ENCODE data around the gene NCF1.
"Not testable (repeated sequence)": the region's sequence is repeated elsewhere in the genome, so short reads cannot be mapped to it uniquely, and the experiment has no call there.

DNA sequence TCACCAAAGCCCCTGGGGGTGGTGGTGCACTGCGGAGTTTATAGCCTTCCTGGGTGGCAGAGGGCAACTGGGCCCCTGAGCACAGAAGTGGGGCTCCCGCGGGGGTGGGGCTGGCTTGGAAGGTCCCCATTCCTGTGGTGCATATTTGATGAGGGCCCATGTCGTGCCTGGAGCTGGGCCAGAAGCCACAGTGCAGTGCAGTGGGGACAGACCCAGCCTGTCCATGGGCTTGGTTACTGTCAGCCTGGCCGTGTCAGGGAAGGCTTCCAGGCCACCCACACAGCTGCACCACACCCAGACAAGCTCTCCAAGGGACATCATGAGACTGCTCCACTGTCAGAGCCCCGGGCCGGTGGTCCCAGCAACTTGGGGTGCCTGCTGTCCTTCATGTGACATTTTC is 7.3 kb upstream of the NCF1 start:
- TF ChIP-seq POLR2A, POLR2AphosphoS5 (IDR thresholded peaks at IDR 0.05): not testable (repeated sequence)
- TF ChIP-seq, protein P1, sequence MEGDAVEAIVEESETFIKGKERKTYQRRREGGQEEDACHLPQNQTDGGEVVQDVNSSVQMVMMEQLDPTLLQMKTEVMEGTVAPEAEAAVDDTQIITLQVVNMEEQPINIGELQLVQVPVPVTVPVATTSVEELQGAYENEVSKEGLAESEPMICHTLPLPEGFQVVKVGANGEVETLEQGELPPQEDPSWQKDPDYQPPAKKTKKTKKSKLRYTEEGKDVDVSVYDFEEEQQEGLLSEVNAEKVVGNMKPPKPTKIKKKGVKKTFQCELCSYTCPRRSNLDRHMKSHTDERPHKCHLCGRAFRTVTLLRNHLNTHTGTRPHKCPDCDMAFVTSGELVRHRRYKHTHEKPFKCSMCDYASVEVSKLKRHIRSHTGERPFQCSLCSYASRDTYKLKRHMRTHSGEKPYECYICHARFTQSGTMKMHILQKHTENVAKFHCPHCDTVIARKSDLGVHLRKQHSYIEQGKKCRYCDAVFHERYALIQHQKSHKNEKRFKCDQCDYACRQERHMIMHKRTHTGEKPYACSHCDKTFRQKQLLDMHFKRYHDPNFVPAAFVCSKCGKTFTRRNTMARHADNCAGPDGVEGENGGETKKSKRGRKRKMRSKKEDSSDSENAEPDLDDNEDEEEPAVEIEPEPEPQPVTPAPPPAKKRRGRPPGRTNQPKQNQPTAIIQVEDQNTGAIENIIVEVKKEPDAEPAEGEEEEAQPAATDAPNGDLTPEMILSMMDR (IDR thresholded peaks at IDR 0.05): not testable (repeated sequence)

Measured in breast epithelium (tissue), 3 donors.